Heart left ventricle (tissue), 16 donors: Measurements from ENCODE around the gene TMPRSS4. TPM values are rescaled to one million over a fixed set of nuclear protein-coding genes. Genes with fewer than 3 reads are reported as not detected.

Source experiments
- ATAC-seq, 4 donors: fragments of 200-7000 bp; cut with Tn5 transposase; one replicate each; pipeline ENCODE4 v1.9.1; 2020 to 2022; ENCODE audit warnings: moderate library complexity in 4 of 4, mild to moderate bottlenecking in 3 of 4, moderate number of reproducible peaks in 1 of 4
- DNase-seq, 5 donors: peaks; one replicate each; pipeline ENCODE4 v3.0.0-alpha.2; 2020
- H3K27ac ChIP-seq, 12 donors: fragments of 200-600 bp; sonication (generic) in 4 of 12; one replicate each; pipeline versions ENCODE4 v1.5.0 to v1.8.0; 2016 to 2022; ENCODE audit warnings: mild to moderate bottlenecking in 2 of 12
- H3K27me3 ChIP-seq, 9 donors: fragments of 200-600 bp; sonication (generic) in 2 of 9; one replicate each; pipeline versions ENCODE4 v1.5.1 to v1.8.0; 2016 to 2022; ENCODE audit warnings: mild to moderate bottlenecking in 3 of 9
- H3K36me3 ChIP-seq, 9 donors: fragments of 200-600 bp; sonication (generic) in 2 of 9; one replicate each; pipeline versions ENCODE4 v1.5.0 to v1.8.0; 2018 to 2022; ENCODE audit warnings: mild to moderate bottlenecking in 2 of 9
- H3K4me1 ChIP-seq, 12 donors: fragments of 200-600 bp; sonication (generic) in 4 of 12; one replicate each; pipeline versions ENCODE4 v1.5.0 to v1.8.0; 2016 to 2022; ENCODE audit warnings: mild to moderate bottlenecking in 3 of 12
- H3K4me3 ChIP-seq, 12 donors: fragments of 200-600 bp; sonication (generic) in 4 of 12; one replicate each; pipeline versions ENCODE4 v1.5.0 to v1.8.0; 2017 to 2022; ENCODE audit warnings: mild to moderate bottlenecking in 9 of 12, moderate library complexity in 4 of 12
- H3K9me3 ChIP-seq, 12 donors: fragments of 200-600 bp; sonication (generic) in 4 of 12; one replicate each; pipeline versions ENCODE4 v1.5.0 to v1.8.0; 2016 to 2022; ENCODE audit warnings: mild to moderate bottlenecking in 1 of 12
- POLR2A ChIP-seq, 2 donors: fragments of 450-650 bp; IDR thresholded peaks; one replicate each; pipeline ENCODE4 v1.6.1; 2017; ENCODE audit warnings: antibody characterized with exemption in 2 of 2, mild to moderate bottlenecking in 2 of 2, moderate library complexity in 2 of 2
- WGBS, 4 donors: extraction: QIAGEN DNeasy Blood & Tissue Kit in 2 of 4; methylation state at CpG; one replicate each; pipeline versions ENCODE4 v1.1.5 to v1.1.7; 2013 to 2018; 5-methylcytosine and 5-hydroxymethylcytosine counted together
- intact Hi-C, 10 donors: fragments of 100-400 bp; cut with DNase I; formaldehyde crosslinking; loops; one replicate each; pipeline versions ENCODE4 v1.11.1 to v1.14.2; 2022
- polyA plus RNA-seq, 2 donors: library from polyadenylated mRNA; stranded (reverse); fragments of 200-250 nt; gene quantifications; one replicate each; pipeline ENCODE4 v1.2.3, GENCODE V29; 2013
- total RNA-seq, 9 donors: library from RNA; depleted of rRNA in 2 of 9; stranded (reverse); fragments of >200 nt in 2 of 9; fragmentation: NEBNext Ultra II Directional in 3 of 9; extraction: Animal tissue kit (Norgen Biotek cat#: 25700) in 3 of 9; gene quantifications; one replicate each; pipeline versions ENCODE4 v1.1.0 to v1.2.4, GENCODE V29; 2016 to 2023
- TF ChIP-seq, protein P1 (sequence below), 12 donors: fragments of 200-600 bp; sonication (generic) in 4 of 12; IDR thresholded peaks; one replicate each; pipeline versions ENCODE4 v1.5.0 to v1.8.0; 2018 to 2022; ENCODE audit warnings: antibody characterized with exemption in 12 of 12, mild to moderate bottlenecking in 5 of 12
- donor health status: ischemic (EF 13 %, LVEDD 7.1; RV severe dilation, severe dysfunction).
- donor health status: healthy with polysubstance abuse.
- donor health status: DM: no; HTN: yes; CAD: no.
- donor health status: DM: no; HTN: no; CAD: no.
- donor health status: ischemic (EF 25% LVEDD 6.9; RV normal size, moderate dysfunction).
- donor health status: ischemic (EF 25% LVEDD 5.7; RV mildly dilated, moderate dysfunction).
- donor health status: healthy.
- donor health status: DM: yes; HTN: yes; CAD: no.
- donor health status: ischemic (EF 35%, LVEDD 5.7; RV mildly dilated, moderate dysfunction).
- donor health status: nonischemic (EF 11% LVEDD 7.7; RV severe dilation, severe dysfunction).
- donor health status: DM: yes; HTN: yes; CAD: no.
- donor health status: PGD.
- donor health status: ischemic (EF 29% LVEDD 5.4; RV normal size, mild dysfunction).
- donor health status: nonischemic (EF 23%, LVEDD 6.1; RV moderate dilation, normal function).

The TMPRSS4 gene
- total and polyA plus RNA-seq, 11 donors: 0.13 to 0.39 (median 0.29) TPM; not detected in 7

DNA sequence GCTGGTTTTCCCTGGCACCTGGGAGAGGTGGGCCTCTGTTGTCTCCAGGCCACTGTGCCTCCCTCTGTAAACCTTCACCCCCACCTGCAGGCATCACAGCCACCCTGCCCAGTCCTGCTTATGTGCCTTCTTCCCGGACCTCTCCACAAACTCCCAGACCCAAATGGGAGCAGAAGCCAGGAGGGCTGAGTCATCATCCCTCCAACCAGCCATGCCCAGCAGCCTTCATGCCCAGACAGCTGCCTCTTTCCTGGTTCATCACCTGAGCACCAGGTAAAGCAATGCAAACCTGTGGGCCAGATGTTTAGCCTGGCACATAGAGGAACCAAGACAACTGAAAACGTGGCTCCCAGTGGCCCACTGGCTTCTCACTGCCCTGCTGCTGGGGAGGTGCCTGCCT, 2.1 kb upstream of the TMPRSS4 start:
- no peaks in the 10 kb centered on the region for H3K27me3 ChIP-seq
- H3K4me3 ChIP-seq: no peak overlapping the region
- H3K9me3 ChIP-seq: no peaks in the 10 kb centered on the region
- H3K27ac ChIP-seq: no peak overlapping the region
- intact Hi-C loops: loop anchor here in 1 of 10 donors (2.0 kb wide), 1 partner anchor 60 kb away; no protein-coding TSS in a partner anchor
- no peak for TF ChIP-seq POLR2A (IDR thresholded peaks at IDR 0.05)
- TF ChIP-seq, protein P1, sequence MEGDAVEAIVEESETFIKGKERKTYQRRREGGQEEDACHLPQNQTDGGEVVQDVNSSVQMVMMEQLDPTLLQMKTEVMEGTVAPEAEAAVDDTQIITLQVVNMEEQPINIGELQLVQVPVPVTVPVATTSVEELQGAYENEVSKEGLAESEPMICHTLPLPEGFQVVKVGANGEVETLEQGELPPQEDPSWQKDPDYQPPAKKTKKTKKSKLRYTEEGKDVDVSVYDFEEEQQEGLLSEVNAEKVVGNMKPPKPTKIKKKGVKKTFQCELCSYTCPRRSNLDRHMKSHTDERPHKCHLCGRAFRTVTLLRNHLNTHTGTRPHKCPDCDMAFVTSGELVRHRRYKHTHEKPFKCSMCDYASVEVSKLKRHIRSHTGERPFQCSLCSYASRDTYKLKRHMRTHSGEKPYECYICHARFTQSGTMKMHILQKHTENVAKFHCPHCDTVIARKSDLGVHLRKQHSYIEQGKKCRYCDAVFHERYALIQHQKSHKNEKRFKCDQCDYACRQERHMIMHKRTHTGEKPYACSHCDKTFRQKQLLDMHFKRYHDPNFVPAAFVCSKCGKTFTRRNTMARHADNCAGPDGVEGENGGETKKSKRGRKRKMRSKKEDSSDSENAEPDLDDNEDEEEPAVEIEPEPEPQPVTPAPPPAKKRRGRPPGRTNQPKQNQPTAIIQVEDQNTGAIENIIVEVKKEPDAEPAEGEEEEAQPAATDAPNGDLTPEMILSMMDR (IDR thresholded peaks at IDR 0.05): no peak
- DNase-seq (no peak), ATAC-seq (no peak)
- no peaks in the 10 kb centered on the region for H3K4me1 ChIP-seq
- WGBS, 4 donors: 60 to 77% (median 71%) methylated on average over 2 of the region's 2 CpGs
- no peaks in the 10 kb centered on the region for H3K36me3 ChIP-seq

DNA sequence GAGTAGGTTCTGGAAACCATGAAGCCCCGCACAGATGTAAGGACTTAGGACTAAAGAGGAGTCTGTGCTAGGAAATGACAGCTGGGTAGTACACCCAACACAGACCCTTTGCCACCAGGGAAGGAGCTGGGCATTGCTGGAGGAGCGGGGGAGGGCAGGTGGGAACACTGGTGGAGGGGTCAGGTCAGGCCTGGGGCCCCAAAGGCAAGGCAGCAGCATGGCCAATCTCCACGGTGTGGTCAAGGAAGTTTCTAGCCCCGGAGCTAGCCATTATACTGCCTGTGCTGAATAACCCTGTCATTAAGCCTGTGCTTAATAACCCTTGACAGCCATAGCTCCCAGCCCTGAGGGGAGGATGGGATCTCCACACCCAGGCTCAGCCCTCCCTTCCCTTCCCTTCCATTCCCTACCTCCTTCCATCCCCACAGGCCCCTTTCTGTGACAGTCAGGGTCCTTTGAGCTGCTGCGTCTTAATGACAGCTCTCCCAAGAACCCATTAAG, 2.1 kb downstream of the TMPRSS4 start:
- Histone ChIP-seq H3K4me3 (no peak overlapping the region), H3K27ac (no peak overlapping the region), H3K27me3 (no peaks in the 10 kb centered on the region), H3K9me3 (no peaks in the 10 kb centered on the region), H3K4me1 (peaks cover 0 to 18% (median 10%) of the 10 kb centered on the region in 12 donors), H3K36me3 (no peaks in the 10 kb centered on the region)
- TF ChIP-seq, protein P1 (IDR thresholded peaks at IDR 0.05): no peak
- TF ChIP-seq POLR2A (IDR thresholded peaks at IDR 0.05): no peak
- no peak for ATAC-seq
- no peak for DNase-seq
- WGBS, 4 donors: 84 to 90% (median 86%) methylated on average over 5 of the region's 5 CpGs
- intact Hi-C loops: no loop called here

DNA sequence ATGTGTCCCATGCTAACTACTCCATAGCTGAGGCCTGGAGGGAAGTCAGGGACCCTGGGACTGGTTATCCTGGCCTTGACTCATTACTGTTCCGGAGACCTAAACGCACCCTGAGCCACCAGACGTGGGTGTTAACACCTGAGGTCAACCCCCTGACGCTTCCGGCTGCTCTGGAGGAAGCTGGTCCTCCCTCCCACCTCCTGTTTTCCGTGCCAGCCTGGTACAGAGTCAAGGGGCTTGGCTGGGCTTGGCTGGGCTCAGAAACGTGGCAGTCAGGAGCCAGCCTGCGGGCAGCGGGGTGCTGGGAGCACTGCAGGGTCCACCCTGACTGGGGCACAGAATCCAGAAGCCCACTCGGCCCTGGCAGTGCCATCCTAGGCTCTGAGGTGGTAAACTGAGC, 2.6 kb downstream of the TMPRSS4 start:
- intact Hi-C loops: no loop called here
- Histone ChIP-seq H3K27me3 (no peaks in the 10 kb centered on the region), H3K27ac (no peak overlapping the region), H3K9me3 (no peaks in the 10 kb centered on the region), H3K4me1 (peaks cover 0 to 23% (median 14%) of the 10 kb centered on the region in 12 donors), H3K36me3 (no peaks in the 10 kb centered on the region), H3K4me3 (no peak overlapping the region)
- TF ChIP-seq, protein P1 (IDR thresholded peaks at IDR 0.05): no peak
- TF ChIP-seq POLR2A (IDR thresholded peaks at IDR 0.05): no peak
- DNase-seq: no peak
- 77 to 94% (median 80%) methylated on average over 5 to 10 of the region's 10 CpGs for WGBS, 4 donors
- ATAC-seq: no peak

DNA sequence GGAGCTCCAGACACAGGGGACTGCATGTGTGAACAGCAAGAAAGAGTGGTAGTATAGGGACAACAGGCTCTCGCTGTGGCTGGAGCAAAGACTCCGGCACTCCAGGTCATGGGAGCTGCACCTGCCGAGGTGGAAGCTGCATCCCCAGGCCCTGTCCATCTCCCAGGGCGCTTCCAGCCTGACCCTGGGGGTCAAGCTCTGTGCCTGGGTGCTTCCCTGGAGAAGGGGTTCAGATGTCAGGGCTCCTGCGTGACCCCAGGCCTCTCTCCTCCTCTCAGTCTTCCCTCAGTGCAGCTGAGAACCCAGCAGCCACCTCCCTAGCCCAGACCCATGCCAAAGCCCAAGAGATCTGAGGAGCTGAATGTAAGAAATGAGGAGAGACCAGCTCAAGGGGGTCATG, 3.4 kb downstream of the TMPRSS4 start:
- WGBS, 4 donors: 80 to 97% (median 85%) methylated on average over 5 of the region's 5 CpGs

More for the DNA sequence above, 3.4 kb downstream of the TMPRSS4 start:
- Histone ChIP-seq H3K4me3 (no peak overlapping the region), H3K4me1 (peaks cover 0 to 27% (median 18%) of the 10 kb centered on the region in 12 donors), H3K36me3 (no peaks in the 10 kb centered on the region), H3K27ac (no peak overlapping the region), H3K27me3 (no peaks in the 10 kb centered on the region), H3K9me3 (no peaks in the 10 kb centered on the region)
- no peak for DNase-seq
- TF ChIP-seq, protein P1 (IDR thresholded peaks at IDR 0.05): no peak
- TF ChIP-seq POLR2A (IDR thresholded peaks at IDR 0.05): no peak
- intact Hi-C loops: no loop called here
- ATAC-seq: no peak
